Neural cell (in vitro differentiated cells): ENCODE data around the gene PRKAR1B. TPM values are rescaled to one million over a fixed set of nuclear protein-coding genes. Genes with fewer than 3 reads are reported as not detected.

Experiments
- H2AFZ ChIP-seq: fragments of 200-600, 300-800 bp; sonication (generic), shearing (Covaris generic); 2 replicates; pipeline ENCODE4 v1.6.0; 2014; ENCODE audit warnings: low read depth, mild to moderate bottlenecking, antibody characterized with exemption, low read length, moderate library complexity
- H3F3A ChIP-seq: fragments of 200-600 bp; shearing (Covaris generic); 2 replicates; pipeline ENCODE4 v1.6.1; 2016; ENCODE audit warnings: mild to moderate bottlenecking, moderate library complexity, mixed read lengths, antibody characterized with exemption, low read length; ENCODE audit not compliant: insufficient read depth, poor library complexity, severe bottlenecking
- H3K27ac ChIP-seq: fragments of 200-600, 300-800 bp; sonication (generic), shearing (Covaris generic); 2 replicates; pipeline ENCODE4 v1.5.1; 2014; ENCODE audit warnings: mild to moderate bottlenecking, low read length, moderate library complexity
- H3K27me3 ChIP-seq: fragments of 300-800, 200-600 bp; sonication (generic), shearing (Covaris generic); 2 replicates; pipeline ENCODE4 v1.6.0; 2014; ENCODE audit warnings: mild to moderate bottlenecking, low read depth, low read length, moderate library complexity; ENCODE audit not compliant: insufficient read depth
- H3K36me3 ChIP-seq: fragments of 300-800, 200-600 bp; sonication (generic), shearing (Covaris generic); 2 replicates; pipeline ENCODE4 v1.5.1; 2014; ENCODE audit warnings: mild to moderate bottlenecking, antibody characterized with exemption, low read length, moderate library complexity; ENCODE audit not compliant: insufficient read depth
- H3K4me2 ChIP-seq: fragments of 300-800, 200-600 bp; sonication (generic), shearing (Covaris generic); 2 replicates; pipeline ENCODE4 v1.6.0; 2014; ENCODE audit warnings: mild to moderate bottlenecking, low read length
- H3K4me3 ChIP-seq: fragments of 300-800, 200-600 bp; sonication (generic), shearing (Covaris generic); 2 replicates; pipeline ENCODE4 v1.5.1; 2014; ENCODE audit warnings: mild to moderate bottlenecking, low read length, moderate library complexity
- H3K79me2 ChIP-seq: fragments of 200-600 bp; shearing (Covaris generic); replicated peaks from 2 replicates; pipeline ENCODE4 v1.6.0; 2014; ENCODE audit warnings: mild to moderate bottlenecking, low read length, moderate library complexity; ENCODE audit not compliant: insufficient read depth
- H3K9ac ChIP-seq: fragments of 300-800, 200-600 bp; sonication (generic), shearing (Covaris generic); 2 replicates; pipeline ENCODE4 v1.6.1; 2016; ENCODE audit warnings: mild to moderate bottlenecking, low read length, mixed read lengths
- H3K9me2 ChIP-seq: fragments of 200-600 bp; shearing (Covaris generic); 2 replicates; pipeline ENCODE4 v1.6.1; 2016; ENCODE audit warnings: mild to moderate bottlenecking, low read length, mixed read lengths; ENCODE audit not compliant: insufficient read depth
- H3K9me3 ChIP-seq: fragments of 200-600, 300-800 bp; sonication (generic), shearing (Covaris generic); 2 replicates; pipeline ENCODE4 v1.6.1; 2016; ENCODE audit warnings: mild to moderate bottlenecking, mixed run types, low read length, moderate library complexity, mixed read lengths
- H4K20me1 ChIP-seq: fragments of 200-600 bp; shearing (Covaris generic); 2 replicates; pipeline ENCODE4 v1.6.1; 2016; ENCODE audit warnings: mild to moderate bottlenecking, mixed run types; ENCODE audit not compliant: insufficient read depth
- CTCF ChIP-seq: fragments of 450-650 bp; IDR thresholded peaks from 2 replicates; pipeline ENCODE4 v1.5.1; 2014; ENCODE audit warnings: antibody characterized with exemption, mild to moderate bottlenecking, moderate library complexity; ENCODE audit not compliant: poor library complexity, severe bottlenecking
- EP300 ChIP-seq: fragments of 450-650 bp; conservative IDR thresholded peaks from 2 replicates; pipeline ENCODE4 v1.6.1; 2014; ENCODE audit warnings: antibody characterized with exemption, mild to moderate bottlenecking, moderate library complexity; ENCODE audit not compliant: poor library complexity, severe bottlenecking
- EZH2 ChIP-seq: fragments of 200-600, 300-800 bp; shearing (Covaris generic), sonication (generic); IDR thresholded peaks from 2 replicates; pipeline ENCODE4 v1.6.1; 2014; ENCODE audit warnings: antibody characterized with exemption, low read length, borderline replicate concordance, mild to moderate bottlenecking; ENCODE audit not compliant: insufficient read depth, poor library complexity, severe bottlenecking
- MXI1 ChIP-seq: fragments of 450-650 bp; conservative IDR thresholded peaks from 2 replicates; pipeline ENCODE4 v1.6.1; 2014; ENCODE audit warnings: antibody characterized with exemption, mild to moderate bottlenecking; ENCODE audit not compliant: poor library complexity, severe bottlenecking
- POLR2AphosphoS5 ChIP-seq: IDR thresholded peaks from 2 replicates; pipeline ENCODE4 v1.6.1; 2012
- RAD21 ChIP-seq: fragments of 450-650 bp; conservative IDR thresholded peaks from 2 replicates; pipeline ENCODE4 v1.6.1; 2014; ENCODE audit warnings: antibody characterized with exemption, mild to moderate bottlenecking, moderate library complexity
- SMC3 ChIP-seq: fragments of 450-650 bp; conservative IDR thresholded peaks from 2 replicates; pipeline ENCODE4 v1.6.1; 2014; ENCODE audit warnings: antibody characterized with exemption, mild to moderate bottlenecking, moderate library complexity; ENCODE audit not compliant: poor library complexity
- TAF1 ChIP-seq: IDR thresholded peaks from 2 replicates; pipeline ENCODE4 v1.6.1; 2012; ENCODE audit warnings: low read depth
- polyA plus RNA-seq: library from polyadenylated mRNA; depleted of rRNA; stranded (reverse); fragments of >200 nt; gene quantifications from 2 replicates; pipeline ENCODE4 v1.2.3, GENCODE V29; 2014
- TF ChIP-seq, protein P1 (sequence below): IDR thresholded peaks from 2 replicates; pipeline ENCODE4 v1.6.1; 2012; ENCODE audit warnings: borderline replicate concordance

The PRKAR1B gene
- polyA plus RNA-seq, 1 donor from 2014 or later = 38.6 TPM

GRCh38 chr7:725223-726005 lies 1.7 kb downstream of the PRKAR1B start:
- H2AFZ ChIP-seq = no peak overlapping the region
- TF ChIP-seq EZH2 (no peak), SMC3 (no peak), MXI1 (no peak), CTCF (no peak), RAD21 (no peak), EP300 (no peak)
- no peaks in the 10 kb centered on the region for H3K27me3 ChIP-seq
- no peaks in the 10 kb centered on the region for H3K36me3 ChIP-seq
- H3K9me3 ChIP-seq = peaks cover 3% of the 10 kb centered on the region
- peak overlapping the region; percentile 70 for H3K9ac ChIP-seq
- peak overlapping the region; percentile 49 for H3K4me2 ChIP-seq
- no peak overlapping the region for H3K27ac ChIP-seq
- peaks cover 10% of the 10 kb centered on the region for H3K79me2 ChIP-seq
- H3F3A ChIP-seq = no peaks in the 10 kb centered on the region
- H3K9me2 ChIP-seq = no peaks in the 10 kb centered on the region
- peak overlapping the region; percentile 76 for H3K4me3 ChIP-seq
- H4K20me1 ChIP-seq = no peaks in the 10 kb centered on the region

- H3K9ac ChIP-seq = no peak overlapping the region
- H3K9me2 ChIP-seq = no peaks in the 10 kb centered on the region
- no peaks in the 10 kb centered on the region for H3K36me3 ChIP-seq
- no peaks in the 10 kb centered on the region for H3F3A ChIP-seq
- H3K27me3 ChIP-seq = no peaks in the 10 kb centered on the region
- peaks cover 7% of the 10 kb centered on the region for H3K79me2 ChIP-seq
- no peak for TF ChIP-seq CTCF
- TF ChIP-seq SMC3 = no peak
- no peak for TF ChIP-seq EP300
- TF ChIP-seq EZH2 = no peak
- no peak for TF ChIP-seq TAF1
- TF ChIP-seq, protein P1, sequence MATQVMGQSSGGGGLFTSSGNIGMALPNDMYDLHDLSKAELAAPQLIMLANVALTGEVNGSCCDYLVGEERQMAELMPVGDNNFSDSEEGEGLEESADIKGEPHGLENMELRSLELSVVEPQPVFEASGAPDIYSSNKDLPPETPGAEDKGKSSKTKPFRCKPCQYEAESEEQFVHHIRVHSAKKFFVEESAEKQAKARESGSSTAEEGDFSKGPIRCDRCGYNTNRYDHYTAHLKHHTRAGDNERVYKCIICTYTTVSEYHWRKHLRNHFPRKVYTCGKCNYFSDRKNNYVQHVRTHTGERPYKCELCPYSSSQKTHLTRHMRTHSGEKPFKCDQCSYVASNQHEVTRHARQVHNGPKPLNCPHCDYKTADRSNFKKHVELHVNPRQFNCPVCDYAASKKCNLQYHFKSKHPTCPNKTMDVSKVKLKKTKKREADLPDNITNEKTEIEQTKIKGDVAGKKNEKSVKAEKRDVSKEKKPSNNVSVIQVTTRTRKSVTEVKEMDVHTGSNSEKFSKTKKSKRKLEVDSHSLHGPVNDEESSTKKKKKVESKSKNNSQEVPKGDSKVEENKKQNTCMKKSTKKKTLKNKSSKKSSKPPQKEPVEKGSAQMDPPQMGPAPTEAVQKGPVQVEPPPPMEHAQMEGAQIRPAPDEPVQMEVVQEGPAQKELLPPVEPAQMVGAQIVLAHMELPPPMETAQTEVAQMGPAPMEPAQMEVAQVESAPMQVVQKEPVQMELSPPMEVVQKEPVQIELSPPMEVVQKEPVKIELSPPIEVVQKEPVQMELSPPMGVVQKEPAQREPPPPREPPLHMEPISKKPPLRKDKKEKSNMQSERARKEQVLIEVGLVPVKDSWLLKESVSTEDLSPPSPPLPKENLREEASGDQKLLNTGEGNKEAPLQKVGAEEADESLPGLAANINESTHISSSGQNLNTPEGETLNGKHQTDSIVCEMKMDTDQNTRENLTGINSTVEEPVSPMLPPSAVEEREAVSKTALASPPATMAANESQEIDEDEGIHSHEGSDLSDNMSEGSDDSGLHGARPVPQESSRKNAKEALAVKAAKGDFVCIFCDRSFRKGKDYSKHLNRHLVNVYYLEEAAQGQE = no peak
- no peak for TF ChIP-seq RAD21
- no peak for TF ChIP-seq POLR2AphosphoS5
- H3K9me3 ChIP-seq = peaks cover 3% of the 10 kb centered on the region
- H2AFZ ChIP-seq = no peak overlapping the region
- H3K4me3 ChIP-seq = no peak overlapping the region
- H3K4me2 ChIP-seq = no peak overlapping the region
- H3K27ac ChIP-seq = no peak overlapping the region
- no peaks in the 10 kb centered on the region for H4K20me1 ChIP-seq
These were observed 2.8 kb downstream of the PRKAR1B start for GRCh38 chr7:724298-724697.
